Stomach (tissue), 4 donors: ENCODE measurements around the gene RPUSD4.

Experiments used
- CTCF ChIP-seq, 7 experiments: fragments of 450-650 bp in 4 of 7; fragments of 200-600 bp in 3 of 7; sonication (generic) in 3 of 7; IDR thresholded peaks; one replicate each; pipeline ENCODE4 v1.5.1; 2016 to 2019; ENCODE audit warnings: antibody characterized with exemption in 7 of 7, control low read depth in 2 of 7, mild to moderate bottlenecking in 1 of 7
- EP300 ChIP-seq: sonication (generic); formaldehyde crosslinking; IDR thresholded peaks from one replicate; pipeline ENCODE4 v1.6.1; 2017; ENCODE audit warnings: antibody characterized with exemption
- POLR2A ChIP-seq, 4 donors: fragments of 450-650 bp; IDR thresholded peaks; one replicate each; pipeline ENCODE4 v1.6.1; 2016; ENCODE audit warnings: antibody characterized with exemption in 4 of 4, control low read depth in 2 of 4, mild to moderate bottlenecking in 1 of 4, moderate library complexity in 1 of 4

- TF ChIP-seq CTCF (IDR thresholded peaks at IDR 0.05) (no peak), POLR2A (IDR thresholded peaks at IDR 0.05) (no peak), EP300 (no peak)
Measured at GRCh38 chr11:126164781-126165180, 46.7 kb downstream of the RPUSD4 start.
